Heart left ventricle (tissue), 16 donors: ENCODE data around the gene FNBP1. TPM values are rescaled to one million over a fixed set of nuclear protein-coding genes. Genes with fewer than 3 reads are reported as not detected.

ENCODE experiments used
- ATAC-seq, 4 donors: fragments of 200-7000 bp; cut with Tn5 transposase; one replicate each; pipeline ENCODE4 v1.9.1; 2020 to 2022; ENCODE audit warnings: moderate library complexity in 4 of 4, mild to moderate bottlenecking in 3 of 4, moderate number of reproducible peaks in 1 of 4
- DNase-seq, 5 donors: peaks; one replicate each; pipeline ENCODE4 v3.0.0-alpha.2; 2020
- H3K27ac ChIP-seq, 12 donors: fragments of 200-600 bp; sonication (generic) in 4 of 12; one replicate each; pipeline versions ENCODE4 v1.5.0 to v1.8.0; 2016 to 2022; ENCODE audit warnings: mild to moderate bottlenecking in 2 of 12
- H3K27me3 ChIP-seq, 9 donors: fragments of 200-600 bp; sonication (generic) in 2 of 9; one replicate each; pipeline versions ENCODE4 v1.5.1 to v1.8.0; 2016 to 2022; ENCODE audit warnings: mild to moderate bottlenecking in 3 of 9
- H3K36me3 ChIP-seq, 9 donors: fragments of 200-600 bp; sonication (generic) in 2 of 9; one replicate each; pipeline versions ENCODE4 v1.5.0 to v1.8.0; 2018 to 2022; ENCODE audit warnings: mild to moderate bottlenecking in 2 of 9
- H3K4me1 ChIP-seq, 12 donors: fragments of 200-600 bp; sonication (generic) in 4 of 12; one replicate each; pipeline versions ENCODE4 v1.5.0 to v1.8.0; 2016 to 2022; ENCODE audit warnings: mild to moderate bottlenecking in 3 of 12
- H3K4me3 ChIP-seq, 12 donors: fragments of 200-600 bp; sonication (generic) in 4 of 12; one replicate each; pipeline versions ENCODE4 v1.5.0 to v1.8.0; 2017 to 2022; ENCODE audit warnings: mild to moderate bottlenecking in 9 of 12, moderate library complexity in 4 of 12
- H3K9me3 ChIP-seq, 12 donors: fragments of 200-600 bp; sonication (generic) in 4 of 12; one replicate each; pipeline versions ENCODE4 v1.5.0 to v1.8.0; 2016 to 2022; ENCODE audit warnings: mild to moderate bottlenecking in 1 of 12
- CTCF ChIP-seq, 12 donors: fragments of 200-600 bp; sonication (generic) in 4 of 12; IDR thresholded peaks; one replicate each; pipeline versions ENCODE4 v1.5.0 to v1.8.0; 2018 to 2022; ENCODE audit warnings: antibody characterized with exemption in 12 of 12, mild to moderate bottlenecking in 5 of 12
- POLR2A ChIP-seq, 2 donors: fragments of 450-650 bp; IDR thresholded peaks; one replicate each; pipeline ENCODE4 v1.6.1; 2017; ENCODE audit warnings: antibody characterized with exemption in 2 of 2, mild to moderate bottlenecking in 2 of 2, moderate library complexity in 2 of 2
- WGBS, 4 donors: extraction: QIAGEN DNeasy Blood & Tissue Kit in 2 of 4; methylation state at CpG; one replicate each; pipeline versions ENCODE4 v1.1.5 to v1.1.7; 2013 to 2018; 5-methylcytosine and 5-hydroxymethylcytosine counted together
- intact Hi-C, 10 donors: fragments of 100-400 bp; cut with DNase I; formaldehyde crosslinking; loops; one replicate each; pipeline versions ENCODE4 v1.11.1 to v1.14.2; 2022
- polyA plus RNA-seq, 2 donors: library from polyadenylated mRNA; stranded (reverse); fragments of 200-250 nt; gene quantifications; one replicate each; pipeline ENCODE4 v1.2.3, GENCODE V29; 2013
- total RNA-seq, 9 donors: library from RNA; depleted of rRNA in 2 of 9; stranded (reverse); fragments of >200 nt in 2 of 9; fragmentation: NEBNext Ultra II Directional in 3 of 9; extraction: Animal tissue kit (Norgen Biotek cat#: 25700) in 3 of 9; gene quantifications; one replicate each; pipeline versions ENCODE4 v1.1.0 to v1.2.4, GENCODE V29; 2016 to 2023
- donor health status: ischemic (EF 13 %, LVEDD 7.1; RV severe dilation, severe dysfunction).
- donor health status: healthy with polysubstance abuse.
- donor health status: DM: no; HTN: yes; CAD: no.
- donor health status: DM: no; HTN: no; CAD: no.
- donor health status: ischemic (EF 25% LVEDD 6.9; RV normal size, moderate dysfunction).
- donor health status: ischemic (EF 25% LVEDD 5.7; RV mildly dilated, moderate dysfunction).
- donor health status: healthy.
- donor health status: DM: yes; HTN: yes; CAD: no.
- donor health status: ischemic (EF 35%, LVEDD 5.7; RV mildly dilated, moderate dysfunction).
- donor health status: nonischemic (EF 11% LVEDD 7.7; RV severe dilation, severe dysfunction).
- donor health status: DM: yes; HTN: yes; CAD: no.
- donor health status: PGD.
- donor health status: ischemic (EF 29% LVEDD 5.4; RV normal size, mild dysfunction).
- donor health status: nonischemic (EF 23%, LVEDD 6.1; RV moderate dilation, normal function).

The FNBP1 gene
- total and polyA plus RNA-seq, 11 donors: 6.9 to 47.3 (median 24.1) TPM

GRCh38 chr9:129910628-129911567 lies 132.1 kb downstream of the FNBP1 start:
- no peaks in the 10 kb centered on the region for H3K9me3 ChIP-seq
- peaks cover 0 to 14% (median 0%) of the 10 kb centered on the region in 12 donors for H3K4me1 ChIP-seq
- WGBS, 4 donors: 86 to 90% (median 87%) methylated on average over 15 of the region's 15 CpGs
- TF ChIP-seq CTCF (IDR thresholded peaks at IDR 0.05) (no peak), POLR2A (IDR thresholded peaks at IDR 0.05) (no peak)
- H3K36me3 ChIP-seq: peaks cover 0 to 65% (median 41%) of the 10 kb centered on the region in 9 donors
- no peak overlapping the region for H3K4me3 ChIP-seq
- H3K27ac ChIP-seq: peak overlapping the region in 1 of 12 donors; percentile 40
- H3K27me3 ChIP-seq: no peaks in the 10 kb centered on the region
- intact Hi-C loops: loop anchor here in 1 of 10 donors (10.0 kb wide), 1 partner anchor 64 kb away; no protein-coding TSS in a partner anchor
- ATAC-seq (peak in 2 of 4 donors; percentile 41 to 63), DNase-seq (no peak)

GRCh38 chr9:129909851-129910250 lies 133.1 kb downstream of the FNBP1 start:
- Histone ChIP-seq H3K4me3 (no peak overlapping the region), H3K4me1 (peaks cover 0 to 14% (median 0%) of the 10 kb centered on the region in 12 donors), H3K27ac (no peak overlapping the region), H3K9me3 (no peaks in the 10 kb centered on the region), H3K36me3 (peaks cover 0 to 70% (median 49%) of the 10 kb centered on the region in 9 donors), H3K27me3 (no peaks in the 10 kb centered on the region)
- intact Hi-C loops: loop anchor here in 1 of 10 donors (10.0 kb wide), 1 partner anchor 65 kb away; no protein-coding TSS in a partner anchor
- DNase-seq: no peak
- no peak for ATAC-seq
- WGBS, 4 donors: 92 to 96% (median 95%) methylated on average over 9 of the region's 9 CpGs
- TF ChIP-seq CTCF (IDR thresholded peaks at IDR 0.05): no peak
- TF ChIP-seq POLR2A (IDR thresholded peaks at IDR 0.05): no peak

GRCh38 chr9:129908906-129909305 lies 134.1 kb downstream of the FNBP1 start:
- ATAC-seq (no peak), DNase-seq (no peak)
- Histone ChIP-seq H3K4me1 (peaks cover 0 to 14% (median 0%) of the 10 kb centered on the region in 12 donors), H3K9me3 (no peaks in the 10 kb centered on the region), H3K27me3 (no peaks in the 10 kb centered on the region), H3K27ac (no peak overlapping the region), H3K36me3 (peaks cover 0 to 76% (median 55%) of the 10 kb centered on the region in 9 donors), H3K4me3 (no peak overlapping the region)
- WGBS, 4 donors: 78 to 89% (median 85%) methylated on average over 4 of the region's 4 CpGs
- intact Hi-C loops: no loop called here
- TF ChIP-seq CTCF (IDR thresholded peaks at IDR 0.05): no peak
- TF ChIP-seq POLR2A (IDR thresholded peaks at IDR 0.05): no peak

GRCh38 chr9:129907201-129907600 lies 135.8 kb downstream of the FNBP1 start:
- Histone ChIP-seq H3K4me3 (no peak overlapping the region), H3K27me3 (no peaks in the 10 kb centered on the region), H3K9me3 (no peaks in the 10 kb centered on the region), H3K27ac (no peak overlapping the region), H3K4me1 (peaks cover 0 to 14% (median 0%) of the 10 kb centered on the region in 12 donors), H3K36me3 (peaks cover 0 to 90% (median 71%) of the 10 kb centered on the region in 9 donors)
- WGBS, 4 donors: 93 to 97% (median 97%) methylated on average over 4 of the region's 4 CpGs
- ATAC-seq (no peak), DNase-seq (no peak)
- TF ChIP-seq POLR2A (IDR thresholded peaks at IDR 0.05): no peak
- TF ChIP-seq CTCF (IDR thresholded peaks at IDR 0.05): no peak
- intact Hi-C loops: no loop called here
